ENCODE data around the gene LRRC30.

The LRRC30 gene

GRCh38 chr18:7198326-7198725 is 32.6 kb upstream of the LRRC30 start:
- no peak for TF ChIP-seq CTCF (IDR thresholded peaks at IDR 0.05)

- TF ChIP-seq CTCF (IDR thresholded peaks at IDR 0.05): no peak
Measured at GRCh38 chr18:7201096-7201495, 29.8 kb upstream of the LRRC30 start.

GRCh38 chr18:7202169-7202568 is 28.7 kb upstream of the LRRC30 start:
- TF ChIP-seq CTCF (IDR thresholded peaks at IDR 0.05): no peak

- TF ChIP-seq CTCF (IDR thresholded peaks at IDR 0.05): no peak
Measured at GRCh38 chr18:7205346-7205745, 25.5 kb upstream of the LRRC30 start.

GRCh38 chr18:7206217-7206616 is 24.7 kb upstream of the LRRC30 start:
- TF ChIP-seq CTCF (IDR thresholded peaks at IDR 0.05): no peak

- no peak for TF ChIP-seq CTCF (IDR thresholded peaks at IDR 0.05)
Measured at GRCh38 chr18:7207366-7207915, 23.4 kb upstream of the LRRC30 start.

- TF ChIP-seq CTCF (IDR thresholded peaks at IDR 0.05): peak; percentile 94
Measured at GRCh38 chr18:7221424-7222155, 9.3 kb upstream of the LRRC30 start.
